HepG2 (cell line): Measurements from ENCODE around the gene BEAN1. TPM values are rescaled to one million over a fixed set of nuclear protein-coding genes. Genes with fewer than 3 reads are reported as not detected.

ENCODE experiments used
- ATAC-seq: fragments of 200-7000 bp; cut with Tn5 transposase; 3 replicates; pipeline ENCODE4 v1.9.1; 2020; ENCODE audit warnings: mild to moderate bottlenecking, moderate library complexity
- BruUV-seq: library from RNA; stranded (reverse); fragments of 400-500 nt; replicated peaks from 2 replicates; lab custom pipeline; 2021; lab: Mats Ljungman, UMichigan
- CTCF ChIA-PET: fragments of 300-600 bp; formaldehyde crosslinking; extraction: SDS; loops from one replicate; lab custom pipeline; 2021; ENCODE audit warnings: low total read pairs, inconsistent platforms, low intra/inter-chr PET ratio; lab: Yijun Ruan, JAX
- POLR2A ChIA-PET: fragments of 350-600 bp; sonication (Branson Sonifier 250); formaldehyde crosslinking; loops from one replicate; lab custom pipeline; 2020; ENCODE audit warnings: antibody characterized with exemption, inconsistent platforms; lab: Yijun Ruan, JAX
- DNase-seq: peaks from one replicate; pipeline ENCODE4 v3.0.0-alpha.2; 2015; ENCODE audit warnings: low spot score
- FAIRE-seq: peaks from 3 replicates; lab custom pipeline; 2011; peaks lifted over from hg19 to GRCh38; lab: Jason Lieb, UNC
- H2AFZ ChIP-seq: one replicate; pipeline ENCODE4 v1.6.1; 2011; ENCODE audit warnings: low read length, inconsistent platforms
- H3K27ac ChIP-seq: fragments of 300-600 bp; 3 replicates; pipeline ENCODE4 v1.8.0; 2011; ENCODE audit warnings: mixed run types, mild to moderate bottlenecking, mixed read lengths, low read length, inconsistent platforms; ENCODE audit not compliant: insufficient read depth; ENCODE audit errors: extremely low read length
- H3K27me3 ChIP-seq, 2 experiments: fragments of 200-600 bp in 1 of 2; 2 replicates in 1 of 2; 3 replicates in 1 of 2; pipeline versions ENCODE4 v1.6.0 to v1.8.0; 2011; ENCODE audit warnings: low read length in 2 of 2, mild to moderate bottlenecking in 2 of 2, moderate library complexity in 2 of 2, inconsistent platforms in 1 of 2; ENCODE audit not compliant: insufficient read depth in 2 of 2, control insufficient read depth in 1 of 2
- H3K36me3 ChIP-seq, 2 experiments: fragments of 200-600 bp in 1 of 2; replicated peaks in 1 of 2; 2 replicates in 1 of 2; 3 replicates in 1 of 2; pipeline versions ENCODE4 v1.5.1 to v1.8.0; 2011; ENCODE audit warnings: low read length in 2 of 2, inconsistent platforms in 1 of 2; ENCODE audit not compliant: insufficient read depth in 2 of 2, control insufficient read depth in 1 of 2
- H3K4me1 ChIP-seq: 2 replicates; pipeline ENCODE4 v1.5.1; 2012; ENCODE audit warnings: low read length, inconsistent platforms; ENCODE audit not compliant: insufficient read depth
- H3K4me2 ChIP-seq: 2 replicates; pipeline ENCODE4 v1.6.0; 2011; ENCODE audit warnings: low read depth, low read length, inconsistent platforms
- H3K4me3 ChIP-seq, 3 experiments: fragments of 200-600 bp in 1 of 3; sonication (generic), shearing (Covaris generic) in 1 of 3; replicated peaks in 1 of 3; 2 replicates each; pipeline ENCODE4 v1.5.1; 2011 to 2016; ENCODE audit warnings: low read length in 3 of 3, inconsistent platforms in 2 of 3, low read depth in 2 of 3, mild to moderate bottlenecking in 2 of 3, control low read depth in 1 of 3, mixed read lengths in 1 of 3; ENCODE audit not compliant: insufficient read depth in 1 of 3
- H3K79me2 ChIP-seq: one replicate; pipeline ENCODE4 v1.6.1; 2011; ENCODE audit warnings: low read length, inconsistent platforms; ENCODE audit not compliant: insufficient read depth
- H3K9ac ChIP-seq: 2 replicates; pipeline ENCODE4 v1.6.0; 2011; ENCODE audit warnings: mild to moderate bottlenecking, low read depth, low read length, inconsistent platforms; ENCODE audit not compliant: insufficient read depth
- H3K9me3 ChIP-seq: 2 replicates; pipeline ENCODE4 v1.5.1; 2012; ENCODE audit warnings: mild to moderate bottlenecking, low read length
- H4K20me1 ChIP-seq: 2 replicates; pipeline ENCODE4 v1.6.0; 2011; ENCODE audit warnings: inconsistent platforms, mild to moderate bottlenecking, low read length, moderate library complexity; ENCODE audit not compliant: insufficient read depth
- ARID2 ChIP-seq: sonication (generic); formaldehyde crosslinking; IDR thresholded peaks from 2 replicates; pipeline ENCODE4 v1.8.1; 2022; ENCODE audit warnings: mild to moderate bottlenecking, missing genetic modification reagents, borderline replicate concordance
- ATRX ChIP-seq: sonication (generic); formaldehyde crosslinking; IDR thresholded peaks from 2 replicates; pipeline ENCODE4 v1.4.0; 2020; ENCODE audit warnings: missing genetic modification reagents, borderline replicate concordance
- CBX5 ChIP-seq: sonication (generic); formaldehyde crosslinking; IDR thresholded peaks from 2 replicates; pipeline ENCODE4 v1.4.0; 2020; ENCODE audit warnings: missing genetic modification reagents, borderline replicate concordance
- GFI1 ChIP-seq: sonication (generic); formaldehyde crosslinking; IDR thresholded peaks from 2 replicates; pipeline ENCODE4 v1.5.0; 2020; ENCODE audit warnings: missing genetic modification reagents, mild to moderate bottlenecking, borderline replicate concordance
- HMG20B ChIP-seq: conservative IDR thresholded peaks from 2 replicates; pipeline ENCODE4 v1.6.1; 2016; ENCODE audit warnings: missing genetic modification reagents, missing compliant biosample characterization
- PAX8 ChIP-seq: sonication (generic); formaldehyde crosslinking; IDR thresholded peaks from 2 replicates; pipeline ENCODE4 v1.8.0; 2022; ENCODE audit warnings: mild to moderate bottlenecking, missing genetic modification reagents, borderline replicate concordance
- TEF ChIP-seq: sonication (generic); formaldehyde crosslinking; IDR thresholded peaks from 2 replicates; pipeline ENCODE4 v1.5.0; 2020; ENCODE audit warnings: missing genetic modification reagents
- TFAP4 ChIP-seq: sonication (generic); IDR thresholded peaks from 2 replicates; pipeline ENCODE4 v1.6.1; 2016; ENCODE audit warnings: low read depth, borderline replicate concordance
- ZBTB43 ChIP-seq: sonication (generic); formaldehyde crosslinking; conservative IDR thresholded peaks from 2 replicates; pipeline ENCODE4 v1.4.0; 2020; ENCODE audit warnings: missing genetic modification reagents
- ZMAT3 ChIP-seq: sonication (generic); formaldehyde crosslinking; conservative IDR thresholded peaks from 2 replicates; pipeline ENCODE4 v1.7.0; 2021; ENCODE audit warnings: missing genetic modification reagents
- ZNF124 ChIP-seq: sonication (generic); formaldehyde crosslinking; IDR thresholded peaks from 2 replicates; pipeline ENCODE4 v1.4.0; 2020; ENCODE audit warnings: missing genetic modification reagents
- ZNF18 ChIP-seq: sonication (generic); formaldehyde crosslinking; IDR thresholded peaks from 2 replicates; pipeline ENCODE4 v1.8.0; 2022; ENCODE audit warnings: mild to moderate bottlenecking, missing genetic modification reagents; ENCODE audit not compliant: insufficient replicate concordance
- ZNF354B ChIP-seq: sonication (generic); formaldehyde crosslinking; IDR thresholded peaks from 2 replicates; pipeline ENCODE4 v1.8.0; 2022; ENCODE audit warnings: mild to moderate bottlenecking, missing genetic modification reagents
- ZNF557 ChIP-seq: sonication (generic); formaldehyde crosslinking; IDR thresholded peaks from 2 replicates; pipeline ENCODE4 v1.4.0; 2020; ENCODE audit warnings: missing genetic modification reagents
- ZNF629 ChIP-seq: sonication (generic); formaldehyde crosslinking; conservative IDR thresholded peaks from 2 replicates; pipeline ENCODE4 v1.5.0; 2020; ENCODE audit warnings: missing genetic modification reagents
- ZNF724P ChIP-seq: sonication (generic); formaldehyde crosslinking; IDR thresholded peaks from 2 replicates; pipeline ENCODE4 v1.8.0; 2022; ENCODE audit warnings: missing genetic modification reagents, borderline replicate concordance
- ZNF740 ChIP-seq: sonication (generic); formaldehyde crosslinking; IDR thresholded peaks from 2 replicates; pipeline ENCODE4 v1.4.0; 2020; ENCODE audit warnings: missing genetic modification reagents
- ZNF784 ChIP-seq: sonication (generic); formaldehyde crosslinking; IDR thresholded peaks from 2 replicates; pipeline ENCODE4 v1.5.1; 2020; ENCODE audit warnings: missing genetic modification reagents, mild to moderate bottlenecking, borderline replicate concordance
- WGBS: methylation state at CpG from one replicate; pipeline ENCODE4 v1.1.6; 2017; ENCODE audit warnings: low lambda C conversion rate; 5-methylcytosine and 5-hydroxymethylcytosine counted together
- in situ Hi-C: cut with HindIII; loops from 2 replicates; pipeline ENCODE4 v1.10.0; 2017; ENCODE audit warnings: low pct_unique_long_range_greater_than_20kb; ENCODE audit not compliant: extremely low pct_ligation_motif_present
- intact Hi-C: fragments of 100-400 bp; cut with micrococcal nuclease; formaldehyde crosslinking; loops from one replicate; pipeline ENCODE4 v1.10.0; 2022; ENCODE audit not compliant: unreplicated experiment
- polyA plus RNA-seq, 8 experiments: library from polyadenylated mRNA; depleted of rRNA in 3 of 8; stranded (reverse) in 7 of 8; unstranded in 1 of 8; fragments of >200 nt; fragmentation: Illumina TruSeq in 4 of 8; extraction: Trizol in 4 of 8; gene quantifications; 2 replicates each; pipeline versions ENCODE4 v1.2.1 to v1.2.3, GENCODE V29; 2011 to 2016; ENCODE audit warnings: low read depth in 4 of 8, missing spikeins in 1 of 8, mixed read lengths in 1 of 8; ENCODE audit not compliant: insufficient read depth in 1 of 8
- total RNA-seq, 5 experiments: library from RNA; depleted of rRNA; stranded (reverse); fragments of >200 nt; fragmentation: Illumina TruSeq; extraction: Trizol; gene quantifications; 2 replicates each; pipeline ENCODE4 v1.2.3, GENCODE V29; 2016; ENCODE audit warnings: low read depth in 1 of 5

Gene BEAN1
- total and polyA plus RNA-seq, 2 of the 13 experiments (the other 11 are each of a cell fraction or from before 2014, with no cell fraction given) = 0.53 to 1.4 TPM

GRCh38 chr16:66508914-66509496 is 81.9 kb downstream of the BEAN1 start:
- in situ Hi-C loops = no loop called here
- WGBS = 95% methylated on average over 9 of the region's 9 CpGs
- FAIRE-seq (no peak), DNase-seq (no peak), ATAC-seq (no peak)
- Histone ChIP-seq H3K9me3 (no peaks in the 10 kb centered on the region), H3K4me2 (no peak overlapping the region), H3K27ac (no peak overlapping the region), H4K20me1 (no peaks in the 10 kb centered on the region), H3K4me3 (no peak overlapping the region), H3K9ac (no peak overlapping the region), H3K4me1 (peaks cover 26% of the 10 kb centered on the region), H3K79me2 (no peaks in the 10 kb centered on the region), H3K27me3 (no peaks in the 10 kb centered on the region), H2AFZ (no peak overlapping the region), H3K36me3 (peaks cover 3 to 5% of the 10 kb centered on the region in 2 experiments; a peak in 4 of 5 replicates)
- ChIA-PET CTCF (no interaction called here), POLR2A (interaction anchor here (1.5 kb wide), 1 partner anchor 8 kb away, joined by 3 read pairs; no protein-coding TSS in a partner anchor)
- no TSS peak for BruUV-seq
- TF ChIP-seq ZNF629 (CRISPR knock-in tag) (no peak), ZNF784 (CRISPR knock-in tag) (no peak), TFAP4 (no peak), ZNF124 (CRISPR knock-in tag) (no peak), PAX8 (CRISPR knock-in tag) (no peak), ZNF557 (CRISPR knock-in tag) (no peak), ZNF354B (CRISPR knock-in tag) (no peak), ZBTB43 (CRISPR knock-in tag) (no peak), GFI1 (CRISPR knock-in tag) (no peak), ARID2 (CRISPR knock-in tag) (no peak), TEF (CRISPR knock-in tag) (no peak), ATRX (CRISPR knock-in tag) (no peak), ZNF724P (CRISPR knock-in tag) (no peak), ZNF740 (CRISPR knock-in tag) (no peak), HMG20B (CRISPR knock-in tag) (no peak), CBX5 (CRISPR knock-in tag) (no peak), ZMAT3 (CRISPR knock-in tag) (no peak), ZNF18 (no peak)
- intact Hi-C loops = no loop called here
